SU-DHL-6 (cell line): ENCODE measurements around the gene SUN3.

ENCODE experiments used
- H2AFZ ChIP-seq: fragments of 200-600 bp; sonication (generic); 2 replicates; pipeline ENCODE4 v1.6.1; 2014; ENCODE audit warnings: low read depth, mild to moderate bottlenecking, moderate library complexity, mixed read lengths, antibody characterized with exemption, low read length; ENCODE audit not compliant: severe bottlenecking
- H3F3A ChIP-seq: fragments of 200-600 bp; shearing (Covaris generic); 2 replicates; pipeline ENCODE4 v1.6.0; 2016; ENCODE audit warnings: antibody characterized with exemption, mild to moderate bottlenecking; ENCODE audit not compliant: insufficient read depth
- H3K27ac ChIP-seq: fragments of 200-600 bp; sonication (generic); 2 replicates; pipeline ENCODE4 v1.5.1; 2016; ENCODE audit warnings: low read depth, mild to moderate bottlenecking, low read length, moderate library complexity, mixed read lengths
- H3K27me3 ChIP-seq: fragments of 200-600 bp; sonication (generic), shearing (Covaris generic); 2 replicates; pipeline ENCODE4 v1.6.0; 2014; ENCODE audit warnings: mild to moderate bottlenecking, low read length
- H3K36me3 ChIP-seq: fragments of 200-600 bp; sonication (generic); 2 replicates; pipeline ENCODE4 v1.6.1; 2014; ENCODE audit warnings: mild to moderate bottlenecking, low read length, mixed read lengths
- H3K4me2 ChIP-seq: fragments of 300-600, 200-600 bp; shearing (Covaris generic), sonication (generic); 2 replicates; pipeline ENCODE4 v1.6.0; 2014; ENCODE audit warnings: low read length, low read depth, mild to moderate bottlenecking; ENCODE audit not compliant: poor library complexity, severe bottlenecking
- H3K4me3 ChIP-seq: fragments of 200-600 bp; sonication (generic); 2 replicates; pipeline ENCODE4 v1.5.1; 2014; ENCODE audit warnings: antibody characterized with exemption, low read length, mild to moderate bottlenecking, mixed read lengths; ENCODE audit not compliant: insufficient read depth, poor library complexity, severe bottlenecking
- H3K79me2 ChIP-seq: fragments of 200-600 bp; sonication (generic); 2 replicates; pipeline ENCODE4 v1.6.1; 2014; ENCODE audit warnings: mild to moderate bottlenecking, low read length, moderate library complexity; ENCODE audit not compliant: insufficient read depth
- H3K9ac ChIP-seq: fragments of 200-600 bp; sonication (generic); 2 replicates; pipeline ENCODE4 v1.7.0; 2014; ENCODE audit warnings: mild to moderate bottlenecking, low read length
- H3K9me2 ChIP-seq: fragments of 200-600 bp; sonication (generic); replicated peaks from 2 replicates; pipeline ENCODE4 v1.6.1; 2014; ENCODE audit warnings: low read length; ENCODE audit not compliant: insufficient read depth
- H3K9me3 ChIP-seq: fragments of 200-600 bp; sonication (generic); 2 replicates; pipeline ENCODE4 v1.6.1; 2014; ENCODE audit warnings: low read length, mixed read lengths; ENCODE audit not compliant: insufficient read depth
- H4K20me1 ChIP-seq: fragments of 200-600 bp; sonication (generic); 2 replicates; pipeline ENCODE4 v1.6.1; 2014; ENCODE audit warnings: low read depth, mild to moderate bottlenecking, antibody characterized with exemption, low read length, moderate library complexity, mixed read lengths
- EZH2phosphoT487 ChIP-seq: fragments of 200-600 bp; sonication (generic), shearing (Covaris generic); conservative IDR thresholded peaks from 2 replicates; pipeline ENCODE4 v1.6.1; 2018; ENCODE audit warnings: mild to moderate bottlenecking, antibody characterized with exemption, low read length, moderate library complexity, mixed read lengths
- TF ChIP-seq, protein P1 (sequence below): fragments of 200-600 bp; sonication (generic); IDR thresholded peaks from one replicate; pipeline ENCODE4 v1.5.1; 2017; ENCODE audit warnings: antibody characterized with exemption, mild to moderate bottlenecking, low read length, moderate library complexity; ENCODE audit not compliant: insufficient read depth, poor library complexity, severe bottlenecking

Gene SUN3

DNA sequence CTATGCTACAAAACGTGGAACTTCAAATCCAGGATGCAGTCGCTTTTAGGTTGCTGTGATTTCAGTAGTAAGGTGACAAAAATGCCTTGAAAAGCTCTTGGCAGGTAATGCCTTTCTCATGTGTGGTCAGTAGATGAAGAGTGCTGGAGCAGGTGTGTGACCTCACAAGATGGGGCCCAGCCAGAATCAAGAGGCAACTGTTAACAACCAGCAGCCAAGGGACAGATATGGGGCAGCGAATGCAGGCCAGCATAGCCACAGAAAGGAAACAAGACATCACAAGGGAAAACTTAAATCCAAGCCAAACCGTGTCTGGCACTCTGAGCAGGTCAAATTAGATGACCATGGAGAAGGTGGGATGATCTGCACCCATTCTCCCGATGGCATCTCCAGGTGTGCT lies 61.8 kb downstream of the SUN3 start:
- Histone ChIP-seq H3K4me3 (no peak overlapping the region), H3F3A (peaks cover 13% of the 10 kb centered on the region; the same call in 1 of the 2 replicates), H4K20me1 (no peaks in the 10 kb centered on the region), H3K9me2 (no peaks in the 10 kb centered on the region), H2AFZ (no peak overlapping the region), H3K79me2 (no peaks in the 10 kb centered on the region), H3K9me3 (no peaks in the 10 kb centered on the region), H3K9ac (no peak overlapping the region), H3K4me2 (no peak overlapping the region), H3K27ac (no peak overlapping the region), H3K27me3 (no peaks in the 10 kb centered on the region), H3K36me3 (peaks cover 38% of the 10 kb centered on the region)
- TF ChIP-seq, protein P1, sequence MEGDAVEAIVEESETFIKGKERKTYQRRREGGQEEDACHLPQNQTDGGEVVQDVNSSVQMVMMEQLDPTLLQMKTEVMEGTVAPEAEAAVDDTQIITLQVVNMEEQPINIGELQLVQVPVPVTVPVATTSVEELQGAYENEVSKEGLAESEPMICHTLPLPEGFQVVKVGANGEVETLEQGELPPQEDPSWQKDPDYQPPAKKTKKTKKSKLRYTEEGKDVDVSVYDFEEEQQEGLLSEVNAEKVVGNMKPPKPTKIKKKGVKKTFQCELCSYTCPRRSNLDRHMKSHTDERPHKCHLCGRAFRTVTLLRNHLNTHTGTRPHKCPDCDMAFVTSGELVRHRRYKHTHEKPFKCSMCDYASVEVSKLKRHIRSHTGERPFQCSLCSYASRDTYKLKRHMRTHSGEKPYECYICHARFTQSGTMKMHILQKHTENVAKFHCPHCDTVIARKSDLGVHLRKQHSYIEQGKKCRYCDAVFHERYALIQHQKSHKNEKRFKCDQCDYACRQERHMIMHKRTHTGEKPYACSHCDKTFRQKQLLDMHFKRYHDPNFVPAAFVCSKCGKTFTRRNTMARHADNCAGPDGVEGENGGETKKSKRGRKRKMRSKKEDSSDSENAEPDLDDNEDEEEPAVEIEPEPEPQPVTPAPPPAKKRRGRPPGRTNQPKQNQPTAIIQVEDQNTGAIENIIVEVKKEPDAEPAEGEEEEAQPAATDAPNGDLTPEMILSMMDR: no peak
- no peak for TF ChIP-seq EZH2phosphoT487

DNA sequence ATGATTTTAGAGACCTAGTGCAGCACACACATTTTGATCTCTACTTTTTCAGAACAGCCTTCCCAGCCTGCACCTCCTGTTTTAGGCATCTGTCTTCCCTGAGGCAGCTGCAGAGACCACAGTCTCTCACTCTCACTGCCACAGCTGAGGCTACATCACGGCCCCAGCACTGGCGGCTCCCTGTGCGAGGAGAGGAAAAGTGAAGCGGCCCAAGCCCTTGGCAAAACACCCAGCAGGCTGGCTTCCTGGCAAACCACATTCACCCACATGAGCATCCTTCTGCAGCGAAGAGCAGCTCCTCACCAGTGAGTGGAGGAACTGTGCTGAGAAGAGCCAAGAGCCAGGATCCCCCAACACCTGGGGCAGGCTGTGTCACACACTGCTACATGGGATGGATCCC lies 63.5 kb downstream of the SUN3 start:
- no peak for TF ChIP-seq EZH2phosphoT487
- TF ChIP-seq, protein P1: no peak
- H3K4me3 ChIP-seq: no peak overlapping the region
- H3K9me3 ChIP-seq: no peaks in the 10 kb centered on the region
- peaks cover 43% of the 10 kb centered on the region for H3K36me3 ChIP-seq
- no peaks in the 10 kb centered on the region for H3K9me2 ChIP-seq
- H3K27me3 ChIP-seq: no peaks in the 10 kb centered on the region
- peaks cover 1% of the 10 kb centered on the region; the same call in 1 of the 2 replicates for H3F3A ChIP-seq
- no peak overlapping the region for H3K4me2 ChIP-seq
- H2AFZ ChIP-seq: no peak overlapping the region
- H4K20me1 ChIP-seq: no peaks in the 10 kb centered on the region
- no peak overlapping the region for H3K9ac ChIP-seq
- no peaks in the 10 kb centered on the region for H3K79me2 ChIP-seq
- no peak overlapping the region for H3K27ac ChIP-seq

DNA sequence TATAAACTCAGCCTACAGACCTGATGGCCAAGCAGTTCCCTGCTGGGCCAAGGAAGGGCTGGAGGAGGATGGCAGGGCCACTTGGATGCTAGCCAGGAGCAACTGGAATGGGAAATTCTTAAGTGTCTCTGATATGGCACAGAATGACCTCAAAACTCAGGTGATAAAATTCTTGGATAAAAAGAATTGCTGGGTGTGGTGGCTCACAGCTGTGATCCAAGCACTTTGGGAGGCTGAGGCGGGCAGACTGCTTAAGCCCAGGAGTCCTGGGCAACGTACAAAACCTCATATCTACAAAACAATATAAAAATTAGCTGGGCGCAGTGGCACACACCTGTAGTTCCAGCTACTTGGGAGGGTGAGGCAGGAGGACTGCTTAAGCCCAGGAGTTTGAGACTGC lies 66.6 kb downstream of the SUN3 start:
- TF ChIP-seq EZH2phosphoT487: no peak
- TF ChIP-seq, protein P1: no peak
- Histone ChIP-seq H3K79me2 (no peaks in the 10 kb centered on the region), H4K20me1 (no peaks in the 10 kb centered on the region), H3K27me3 (no peaks in the 10 kb centered on the region), H3F3A (no peaks in the 10 kb centered on the region), H3K9me2 (no peaks in the 10 kb centered on the region), H3K36me3 (peaks cover 36% of the 10 kb centered on the region), H3K9ac (no peak overlapping the region), H3K9me3 (no peaks in the 10 kb centered on the region), H3K27ac (no peak overlapping the region), H3K4me3 (no peak overlapping the region), H2AFZ (no peak overlapping the region), H3K4me2 (no peak overlapping the region)
